ENCODE results near the gene DDX60.
"Not testable (repeated sequence)": the region's sequence is repeated elsewhere in the genome, so short reads cannot be mapped to it uniquely, and the experiment has no call there.

Gene DDX60

GRCh38 chr4:168319486-168320019 lies 1.0 kb upstream of the DDX60 start:
- TF ChIP-seq CTCF (IDR thresholded peaks at IDR 0.05; ENCODE audit: low read depth, low read length): no peak
- H3K4me3 ChIP-seq (ENCODE audit: low read depth, low read length): no peak overlapping the region

GRCh38 chr4:168317621-168318020 lies 931 bp downstream of the DDX60 start:
- TF ChIP-seq CTCF (IDR thresholded peaks at IDR 0.05; ENCODE audit: low read depth, low read length): no peak
- H3K4me3 ChIP-seq (ENCODE audit: low read depth, low read length): peak overlapping the region; percentile 90

GRCh38 chr4:168309781-168310180 lies 8.8 kb downstream of the DDX60 start:
- no peak overlapping the region for H3K4me3 ChIP-seq (ENCODE audit: low read depth, low read length)
- TF ChIP-seq CTCF (IDR thresholded peaks at IDR 0.05; ENCODE audit: low read depth, low read length): no peak

GRCh38 chr4:168308912-168309311 lies 9.6 kb downstream of the DDX60 start:
- H3K4me3 ChIP-seq (ENCODE audit: low read depth, low read length): no peak overlapping the region
- TF ChIP-seq CTCF (IDR thresholded peaks at IDR 0.05; ENCODE audit: low read depth, low read length): no peak

GRCh38 chr4:168306476-168306875 lies 12.1 kb downstream of the DDX60 start:
- no peak for TF ChIP-seq CTCF (IDR thresholded peaks at IDR 0.05; ENCODE audit: low read depth, low read length)
- H3K4me3 ChIP-seq (ENCODE audit: low read depth, low read length): no peak overlapping the region

- TF ChIP-seq CTCF (IDR thresholded peaks at IDR 0.05; ENCODE audit: low read depth, low read length): no peak
- no peak overlapping the region for H3K4me3 ChIP-seq (ENCODE audit: low read depth, low read length)
These were observed 13.7 kb downstream of the DDX60 start for GRCh38 chr4:168304744-168305459.

GRCh38 chr4:168303430-168303829 lies 15.1 kb downstream of the DDX60 start:
- H3K4me3 ChIP-seq (ENCODE audit: low read depth, low read length): not testable (repeated sequence)
